ENCODE data around the gene ZCCHC10.
A peak's percentile ranks its signal among the peaks of the same experiment; 100 is the strongest.
"Not testable (repeated sequence)": the region's sequence is repeated elsewhere in the genome, so short reads cannot be mapped to it uniquely, and the experiment has no call there.

ZCCHC10 gene

DNA sequence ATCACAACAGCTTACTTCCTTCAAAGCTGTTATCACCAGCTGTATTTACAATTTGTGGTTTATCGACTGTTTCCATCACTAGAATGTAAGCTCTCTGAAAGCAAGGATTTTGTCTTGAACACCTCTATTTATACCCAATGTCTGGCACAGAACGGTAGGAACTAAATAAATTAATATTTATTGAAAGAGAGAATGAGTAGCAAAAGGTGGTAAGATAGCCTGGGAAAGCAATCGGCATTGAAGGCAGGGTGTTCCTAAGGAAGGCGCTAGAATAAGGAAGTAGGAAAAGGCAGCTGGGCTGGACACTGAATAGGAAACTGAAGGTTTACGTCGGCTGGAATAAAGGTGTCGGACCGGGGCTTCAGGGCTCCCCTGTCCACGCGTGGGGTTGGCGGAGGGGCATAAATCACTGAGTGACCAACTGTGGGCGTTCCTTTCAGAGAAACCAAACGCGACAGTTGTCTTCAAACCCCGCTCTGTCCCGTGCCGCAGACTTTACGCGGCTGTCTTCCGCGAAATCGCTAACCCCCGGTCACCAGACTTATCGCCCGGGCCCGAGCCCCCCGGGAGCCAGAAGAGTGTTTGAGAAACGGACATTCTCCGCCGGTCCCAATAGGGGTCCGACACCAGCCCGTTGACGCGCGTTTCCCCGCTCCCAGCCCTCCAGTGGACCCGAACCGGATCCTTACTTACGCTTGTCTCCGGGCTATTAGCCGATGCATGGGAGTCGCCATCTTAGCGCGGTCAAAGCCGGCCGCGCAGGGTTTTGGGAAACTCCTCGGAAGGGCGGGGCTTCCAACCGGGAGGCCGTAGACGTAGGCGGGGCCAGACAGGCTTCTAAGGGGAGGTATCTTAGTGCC lies at the start of gene ZCCHC10:
ZCCHC10 (minus strand) TSS at position 746 of the 860 bp plus-strand sequence; CDS start at position 734, 12 bp downstream.
- peak; percentile 93 for DNase-seq

- DNase-seq: no peak
These were observed 49.5 kb upstream of the ZCCHC10 start for GRCh38 chr5:133075572-133076536.

GRCh38 chr5:133072021-133072420 lies 45.7 kb upstream of the ZCCHC10 start:
- DNase-seq: no peak

DNA sequence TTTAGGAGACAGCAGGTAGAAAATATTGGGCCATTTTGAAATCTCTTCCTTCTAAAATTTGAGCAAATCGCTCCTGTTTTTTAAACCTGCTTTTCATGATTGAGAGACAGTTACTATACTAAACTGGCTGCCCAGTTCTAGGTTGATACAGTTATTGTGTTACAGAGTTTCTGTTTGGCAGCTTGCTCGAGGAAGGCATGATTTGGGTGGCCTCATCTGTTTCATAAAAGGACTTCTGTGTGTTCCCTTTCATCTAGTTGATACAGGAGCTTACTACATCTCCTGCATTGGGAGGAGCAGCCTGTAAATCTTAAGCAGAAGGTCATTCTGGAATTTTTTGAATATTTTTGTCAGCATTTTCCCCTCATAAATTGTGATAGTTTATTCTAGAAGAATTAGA lies 39.7 kb upstream of the ZCCHC10 start:
- DNase-seq: no peak

GRCh38 chr5:133065471-133065870 lies 39.1 kb upstream of the ZCCHC10 start:
- no peak for DNase-seq

DNA sequence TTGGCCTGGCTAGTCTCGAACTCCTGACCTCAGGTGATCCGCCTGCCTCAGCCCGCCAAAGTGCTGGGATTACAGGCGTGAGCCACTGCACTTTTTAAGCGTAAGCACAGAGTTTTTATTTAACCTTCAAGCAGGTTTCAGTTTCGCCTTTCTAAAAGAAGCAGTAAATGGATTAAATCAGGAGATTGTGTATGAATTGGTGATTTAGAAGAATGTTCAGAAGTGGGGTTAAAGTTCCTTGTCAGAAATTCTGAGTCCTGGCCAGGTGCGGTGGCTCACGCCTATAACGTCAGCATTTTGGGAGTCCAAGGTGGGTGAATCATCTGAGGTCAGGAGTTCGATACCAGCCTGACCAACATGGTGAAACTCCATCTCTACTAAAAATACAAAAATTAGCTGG lies 37.6 kb upstream of the ZCCHC10 start:
- DNase-seq: no peak

- no peak for DNase-seq
These were observed 35.9 kb upstream of the ZCCHC10 start for GRCh38 chr5:133062276-133062675.

GRCh38 chr5:133059621-133060020 lies 33.3 kb upstream of the ZCCHC10 start:
- no peak for DNase-seq

DNA sequence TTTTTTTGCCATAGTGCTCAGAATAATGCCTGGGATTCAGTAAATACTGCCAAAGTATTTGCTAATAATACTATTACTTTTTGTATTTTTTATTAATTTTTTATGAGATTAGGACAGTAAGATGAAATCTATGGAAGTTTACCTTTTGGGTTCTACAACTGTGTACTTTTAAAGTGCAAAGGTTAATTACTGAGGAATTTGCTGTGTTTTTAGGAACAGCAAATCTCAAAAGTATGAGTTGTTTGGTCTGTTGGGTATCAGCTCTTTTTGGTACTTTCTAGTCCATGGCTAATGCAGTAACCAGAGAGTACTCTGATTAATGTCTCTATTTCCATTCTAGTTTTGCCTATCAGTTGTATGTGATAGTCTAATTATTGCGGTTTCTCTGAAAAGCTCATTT lies 30.5 kb upstream of the ZCCHC10 start:
- DNase-seq: no peak

DNA sequence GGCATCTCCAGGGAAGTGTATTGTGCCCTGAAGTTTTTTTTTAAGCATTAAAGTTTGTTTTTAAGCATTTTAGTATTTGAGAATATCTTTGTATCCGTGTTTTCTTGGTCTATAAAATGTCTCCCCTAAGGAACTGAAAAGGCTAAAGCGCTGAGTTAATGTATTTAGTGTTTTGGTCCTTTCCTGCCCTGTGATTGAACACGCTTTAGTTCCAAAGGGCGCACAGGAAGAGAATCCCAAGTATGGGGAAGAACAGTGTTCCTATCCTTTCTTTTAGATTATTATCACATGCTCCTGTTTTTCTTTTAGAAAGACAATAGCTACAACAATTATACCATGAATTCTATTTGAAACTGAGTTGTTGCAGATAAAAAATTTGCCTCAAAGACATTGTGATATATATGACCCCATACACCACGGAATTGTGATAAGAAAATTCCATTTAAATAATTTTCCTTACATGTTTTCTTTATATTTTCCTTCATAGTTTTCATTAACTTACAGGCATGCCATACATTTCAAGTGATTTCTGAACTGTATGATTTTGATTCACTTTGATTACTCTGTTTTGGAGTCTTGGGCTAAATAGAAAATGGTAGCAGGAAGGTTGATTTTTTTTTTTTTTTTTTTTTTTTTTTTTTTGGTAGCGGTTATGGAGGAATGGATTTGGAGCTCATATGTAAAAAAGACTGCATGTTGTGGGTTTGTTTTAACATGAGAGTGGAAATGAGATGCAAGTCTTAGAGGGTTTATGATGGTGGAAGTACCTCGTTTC lies 28.5 kb upstream of the ZCCHC10 start:
- no peak for DNase-seq

DNA sequence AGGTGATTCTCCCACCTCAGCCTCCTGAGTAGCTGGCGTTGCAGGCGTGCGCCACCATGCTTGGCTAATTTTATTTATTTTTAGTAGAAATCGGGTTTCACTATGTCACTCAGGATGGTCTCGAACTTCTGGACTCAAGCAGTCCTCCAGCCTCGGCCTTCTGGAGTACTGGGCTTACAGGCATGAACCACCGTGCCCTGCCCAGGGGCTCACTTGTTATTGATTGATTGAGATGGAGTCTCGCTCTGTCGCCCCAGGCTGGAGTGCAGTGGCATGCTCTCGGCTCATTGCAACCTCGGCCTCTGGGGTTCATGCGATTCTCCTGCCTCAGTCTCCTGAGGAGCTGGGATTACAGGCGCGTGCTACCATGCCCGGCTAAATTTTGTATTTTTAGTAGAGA lies 27.1 kb upstream of the ZCCHC10 start:
- DNase-seq: no peak

DNA sequence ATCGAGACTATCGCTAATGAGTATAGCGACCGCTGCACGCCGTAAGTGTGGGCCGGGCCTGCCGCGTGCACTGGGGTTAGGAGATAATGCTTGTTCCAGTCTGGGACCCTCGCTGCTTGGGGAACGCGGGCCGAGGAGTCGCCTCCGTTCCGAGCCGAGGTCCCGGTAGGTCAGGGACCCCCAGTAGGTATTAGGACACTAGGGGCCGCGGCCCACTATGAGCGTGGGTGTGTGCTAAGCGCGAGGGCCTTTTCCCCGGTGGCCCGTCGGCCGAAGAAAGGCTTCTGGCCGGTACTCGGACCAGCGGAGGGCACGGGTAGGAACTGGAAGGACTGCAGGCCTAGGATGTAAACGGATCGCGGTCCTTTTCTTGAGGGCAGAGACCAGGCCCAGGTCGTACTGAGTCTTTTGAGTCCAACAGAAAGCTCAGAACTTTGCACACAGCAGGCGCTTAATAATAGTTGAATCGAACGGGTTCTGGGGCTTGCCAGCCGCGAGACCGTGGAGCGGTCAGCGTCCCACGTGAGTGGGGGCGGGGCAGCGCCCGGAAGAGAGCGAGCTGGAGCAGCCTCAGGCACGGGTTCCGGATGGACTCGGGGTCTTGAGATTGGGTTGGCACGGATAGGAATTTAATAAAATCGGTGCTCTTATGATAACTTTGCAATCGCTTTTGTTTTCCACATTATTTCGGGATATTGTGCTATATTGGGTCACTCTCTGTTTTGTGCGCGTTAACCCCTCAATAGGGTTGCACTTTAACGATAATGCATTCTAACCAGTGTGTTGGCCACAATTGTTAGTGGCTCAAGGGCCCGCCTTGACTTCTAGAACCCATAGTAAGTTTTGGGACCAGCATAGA lies 26.2 kb upstream of the ZCCHC10 start:
- peak; percentile 48 for DNase-seq

GRCh38 chr5:133051542-133052316 lies 25.4 kb upstream of the ZCCHC10 start, which contains the start of gene HSPA4:
HSPA4 (plus strand) TSS chr5:133052013; CDS start chr5:133052251, 238 bp downstream.
- peak; percentile 96 for DNase-seq

GRCh38 chr5:133051061-133051541 lies 24.8 kb upstream of the ZCCHC10 start:
- no peak for DNase-seq

- no peak for DNase-seq
These were observed 24.2 kb upstream of the ZCCHC10 start for GRCh38 chr5:133050521-133050920.

GRCh38 chr5:133049726-133050048 lies 23.3 kb upstream of the ZCCHC10 start:
- peak; percentile 37 for DNase-seq

DNA sequence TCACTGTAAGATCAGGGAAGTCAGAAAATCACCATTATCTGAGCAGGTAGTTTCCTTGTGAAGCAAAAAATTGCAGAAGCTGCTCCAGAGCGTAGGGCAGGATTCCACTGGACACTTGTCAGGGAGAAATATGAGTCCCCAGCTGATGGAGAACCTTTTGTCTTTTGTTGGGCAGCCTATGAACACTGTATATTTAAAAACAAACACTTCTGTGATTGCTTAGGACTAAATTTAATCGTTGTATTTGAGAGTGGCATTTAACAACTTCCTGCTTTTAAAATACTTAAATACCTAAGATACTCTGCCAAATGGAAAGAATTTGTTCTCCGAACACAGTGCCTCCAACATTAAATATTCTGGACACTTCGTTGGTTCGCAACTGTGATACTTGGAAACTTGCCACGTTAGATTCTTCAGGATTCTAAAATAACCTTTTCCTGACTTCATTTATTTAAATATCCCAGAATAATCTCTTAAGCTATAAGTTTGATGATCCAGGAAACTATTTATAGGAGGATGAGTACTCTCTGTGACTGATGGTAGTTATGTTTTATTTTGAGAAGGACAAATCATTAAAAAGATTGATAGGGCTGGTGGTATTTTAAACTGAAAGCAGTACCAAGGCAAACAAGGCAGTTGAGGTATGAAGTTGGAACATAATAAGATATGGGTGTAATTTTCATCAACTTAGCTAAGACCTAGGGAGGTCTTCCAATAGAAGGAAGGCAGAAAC lies 22.8 kb upstream of the ZCCHC10 start:
- no peak for DNase-seq

DNA sequence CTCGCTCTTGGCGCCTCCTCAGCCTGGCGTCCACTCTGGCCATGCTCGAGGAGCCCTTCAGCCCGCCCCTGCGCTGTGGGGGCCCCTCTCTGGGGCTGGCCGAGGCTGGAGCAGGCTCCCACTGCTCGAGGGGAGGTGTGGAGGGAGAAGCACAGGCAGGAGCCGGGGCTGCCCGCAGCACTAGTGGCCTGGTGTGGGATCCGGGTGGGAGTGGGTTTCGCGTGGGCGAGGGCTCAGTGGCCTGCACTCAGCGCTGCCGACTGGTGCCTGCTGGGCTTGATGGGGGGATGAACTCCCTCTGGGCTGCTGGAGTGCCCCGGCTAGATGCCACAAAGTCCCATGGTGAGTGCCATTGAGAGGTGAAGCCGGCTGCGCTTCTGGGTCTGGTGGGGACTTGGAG lies 21.1 kb upstream of the ZCCHC10 start:
- DNase-seq: no peak

- not testable (repeated sequence) for DNase-seq
These were observed 20.2 kb upstream of the ZCCHC10 start for GRCh38 chr5:133046560-133046959.

DNA sequence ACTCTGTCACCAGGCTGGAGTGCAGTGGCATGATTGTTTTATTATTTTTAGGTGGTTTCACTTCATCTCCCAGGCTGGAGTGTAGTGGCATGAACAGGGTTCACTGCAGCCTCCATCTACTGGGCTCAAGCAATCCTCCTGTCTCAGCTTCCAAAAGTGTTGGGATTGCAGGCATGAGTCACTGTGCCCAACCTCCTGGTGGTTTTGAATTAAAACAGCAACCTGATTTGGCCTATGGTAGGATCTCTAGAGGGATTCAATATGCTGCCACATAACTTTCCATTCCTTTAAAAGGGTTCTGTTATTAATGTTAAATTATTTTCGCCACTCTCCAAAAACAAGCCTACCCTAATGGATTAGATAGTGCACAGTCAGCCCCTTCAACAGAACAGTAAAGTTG lies 15.6 kb upstream of the ZCCHC10 start:
- no peak for DNase-seq

Measured in NCI-H774 (cell line).